SJSA1 (cell line): Measurements from ENCODE around the gene WNK2. TPM values are rescaled to one million over a fixed set of nuclear protein-coding genes. Genes with fewer than 3 reads are reported as not detected.

ENCODE experiments used
- DNase-seq, 2 experiments: peaks; one replicate each; pipeline ENCODE4 v3.0.0-alpha.2; 2015 to 2020; ENCODE audit warnings: low spot score in 2 of 2, low read depth in 1 of 2
- H3K27ac ChIP-seq: fragments of 250-450 bp; sonication (Bioruptor Pico); 2 replicates; pipeline ENCODE4 v1.5.1; 2020; ENCODE audit warnings: mild to moderate bottlenecking, moderate library complexity
- H3K27me3 ChIP-seq: fragments of 250-450 bp; sonication (Bioruptor Pico); replicated peaks from 2 replicates; pipeline ENCODE4 v1.5.1; 2020; ENCODE audit warnings: mild to moderate bottlenecking, moderate library complexity
- H3K36me3 ChIP-seq: fragments of 250-450 bp; sonication (Bioruptor Pico); 2 replicates; pipeline ENCODE4 v1.5.1; 2020; ENCODE audit warnings: mild to moderate bottlenecking
- H3K4me1 ChIP-seq: fragments of 250-450 bp; sonication (Bioruptor Pico); replicated peaks from 2 replicates; pipeline ENCODE4 v1.6.1; 2021; ENCODE audit warnings: mild to moderate bottlenecking
- H3K4me3 ChIP-seq: fragments of 250-450 bp; sonication (Bioruptor Pico); 2 replicates; pipeline ENCODE4 v1.5.1; 2020; ENCODE audit warnings: mild to moderate bottlenecking
- H3K9me3 ChIP-seq: fragments of 250-450 bp; sonication (Bioruptor Pico); replicated peaks from 2 replicates; pipeline ENCODE4 v1.5.1; 2020; ENCODE audit warnings: mild to moderate bottlenecking
- total RNA-seq: library from RNA; depleted of rRNA; stranded (reverse); fragments of >200 nt; shearing (Covaris generic); gene quantifications from 2 replicates; pipeline ENCODE4 v1.2.3, GENCODE V29; 2014

WNK2 gene
- total RNA-seq, 1 experiment from 2014 or later = not detected

DNA sequence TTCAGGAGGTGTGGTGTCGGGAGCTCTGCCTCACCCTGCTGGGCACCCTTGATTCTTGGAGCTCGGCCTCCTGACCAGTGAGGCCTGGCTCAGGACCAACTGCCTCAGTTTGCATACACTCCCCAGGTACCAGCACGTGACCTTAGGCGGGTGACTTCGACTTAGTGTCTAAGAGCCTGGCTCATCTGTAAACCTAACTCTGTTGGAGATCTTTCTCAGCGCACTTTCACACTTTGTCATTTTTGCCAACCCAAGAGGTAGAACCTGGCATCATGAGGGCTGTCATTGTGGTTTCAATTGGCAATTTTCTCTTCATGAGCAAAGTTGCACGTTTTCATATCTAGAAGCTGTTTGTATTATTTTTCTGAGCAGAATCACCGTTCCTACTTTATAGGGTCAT, 13.4 kb upstream of the WNK2 start:
- H3K27me3 ChIP-seq = peaks cover 3% of the 10 kb centered on the region; the same call in 1 of the 2 replicates
- no peak overlapping the region for H3K4me3 ChIP-seq
- no peak overlapping the region for H3K27ac ChIP-seq
- H3K36me3 ChIP-seq = no peaks in the 10 kb centered on the region
- no peak for DNase-seq
- no peaks in the 10 kb centered on the region for H3K9me3 ChIP-seq
- no peaks in the 10 kb centered on the region for H3K4me1 ChIP-seq

DNA sequence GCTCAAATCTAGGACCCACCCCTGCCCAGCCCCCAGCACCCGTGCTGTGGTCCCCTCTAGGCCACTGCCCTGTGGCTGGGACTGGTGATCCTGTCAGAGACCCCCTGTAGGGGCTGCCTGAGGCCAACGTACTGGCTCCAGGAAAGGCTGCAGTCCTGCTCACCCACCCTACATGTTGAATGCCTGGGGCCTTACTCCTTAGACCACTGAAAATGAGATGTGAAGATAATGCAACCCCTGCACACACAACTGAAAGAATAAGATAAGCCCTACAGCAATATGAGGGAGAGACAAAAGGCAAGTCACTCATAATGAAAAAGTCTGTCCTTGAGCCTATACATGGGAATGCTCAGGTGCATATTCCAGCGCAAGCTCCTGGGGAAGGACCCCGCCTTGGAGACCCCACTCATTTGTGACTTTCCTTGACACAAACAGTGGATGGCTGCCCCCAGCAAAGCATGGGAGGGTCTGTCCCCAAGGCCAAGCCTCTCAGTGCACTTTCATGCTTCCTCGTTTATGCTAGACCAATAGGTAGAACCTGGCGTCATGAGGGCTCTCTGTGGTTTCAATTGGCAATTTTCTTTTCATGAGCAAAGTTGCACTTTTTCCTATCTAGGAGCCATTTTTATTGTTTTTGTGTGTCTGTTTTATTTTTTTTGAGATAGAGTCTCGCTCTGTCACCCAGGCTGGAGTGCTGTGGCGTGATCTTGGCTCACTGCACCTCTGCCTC, 12.5 kb upstream of the WNK2 start:
- Histone ChIP-seq H3K27me3 (peaks cover 3% of the 10 kb centered on the region; the same call in 1 of the 2 replicates), H3K27ac (no peak overlapping the region)

DNA sequence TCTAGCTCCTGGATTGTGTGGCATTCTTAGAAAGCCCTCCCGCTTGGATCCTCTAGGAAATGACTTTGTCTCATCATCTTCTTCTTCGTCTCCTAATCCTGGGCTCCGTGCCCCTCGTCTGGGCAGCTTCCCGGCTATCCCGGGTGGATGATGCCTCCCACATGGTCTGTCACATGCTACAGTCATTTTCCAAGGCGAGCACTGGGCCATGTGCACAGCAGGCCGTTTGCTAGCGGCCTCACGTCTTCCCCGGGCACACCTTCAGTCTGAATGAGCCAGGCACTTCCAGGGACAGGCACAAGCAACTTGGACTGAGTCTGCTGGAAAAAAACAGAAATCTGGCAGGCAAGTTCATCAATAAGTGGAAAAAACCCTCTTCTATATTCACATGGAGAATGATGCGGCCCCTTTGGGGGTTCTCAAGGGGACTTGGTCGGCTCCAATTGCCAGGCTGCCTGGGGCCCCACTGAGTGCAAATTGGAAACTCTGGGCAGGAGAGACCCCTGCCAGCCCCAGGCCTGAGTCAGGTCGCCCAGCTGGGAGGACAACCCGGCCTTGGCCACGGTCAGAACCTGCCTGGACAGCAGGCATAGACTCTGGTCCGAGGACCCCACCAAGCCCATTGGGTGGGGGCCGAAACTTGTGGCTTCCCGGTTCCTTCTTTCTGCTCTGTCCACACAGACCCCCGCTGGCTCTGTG, 11.1 kb upstream of the WNK2 start:
- no peak overlapping the region for H3K4me3 ChIP-seq
- H3K36me3 ChIP-seq = no peaks in the 10 kb centered on the region
- H3K27me3 ChIP-seq = peaks cover 3% of the 10 kb centered on the region; the same call in 1 of the 2 replicates
- H3K9me3 ChIP-seq = no peaks in the 10 kb centered on the region
- DNase-seq = no peak
- no peak overlapping the region for H3K27ac ChIP-seq
- no peaks in the 10 kb centered on the region for H3K4me1 ChIP-seq

More for the DNA sequence above, 12.5 kb upstream of the WNK2 start:
- no peaks in the 10 kb centered on the region for H3K9me3 ChIP-seq
- no peaks in the 10 kb centered on the region for H3K4me1 ChIP-seq
- no peak for DNase-seq
- no peaks in the 10 kb centered on the region for H3K36me3 ChIP-seq
- no peak overlapping the region for H3K4me3 ChIP-seq

DNA sequence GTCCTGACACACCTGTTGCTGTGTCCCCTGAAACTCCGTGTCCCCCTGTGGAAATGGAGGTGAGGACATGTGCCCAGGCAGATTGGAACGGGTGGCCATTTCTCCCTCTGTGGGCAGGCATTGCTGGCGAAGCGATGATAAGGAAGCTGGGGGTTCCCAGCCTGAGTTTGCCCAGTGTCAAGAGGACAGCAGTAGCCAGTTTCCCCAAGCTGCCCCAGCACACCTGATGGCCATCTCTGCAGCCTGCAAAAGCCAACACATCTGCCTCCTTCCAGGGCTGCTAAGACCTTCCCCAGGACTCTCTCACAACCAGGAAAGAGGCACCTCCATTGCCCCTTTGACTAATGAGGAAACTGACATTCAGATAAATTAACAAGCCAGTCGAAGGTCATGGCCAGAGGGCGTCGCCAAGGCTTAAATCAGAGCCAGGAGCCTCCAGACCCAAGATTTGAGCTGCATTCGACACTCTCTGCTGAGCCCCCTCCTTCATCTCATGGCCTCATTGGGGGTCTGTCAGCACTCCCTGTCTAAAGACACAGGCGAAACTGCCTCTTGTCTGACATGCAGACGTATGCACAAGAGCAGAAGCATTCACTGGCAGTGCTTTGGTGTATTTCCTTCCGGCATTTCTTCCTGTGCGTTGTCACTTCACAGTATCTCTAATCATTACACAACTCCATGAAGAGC, 10.4 kb upstream of the WNK2 start:
- H3K4me3 ChIP-seq = no peak overlapping the region
- H3K27ac ChIP-seq = no peak overlapping the region
- H3K9me3 ChIP-seq = no peaks in the 10 kb centered on the region
- peaks cover 3% of the 10 kb centered on the region; the same call in 1 of the 2 replicates for H3K27me3 ChIP-seq
- no peak for DNase-seq
- no peaks in the 10 kb centered on the region for H3K36me3 ChIP-seq
- no peaks in the 10 kb centered on the region for H3K4me1 ChIP-seq

DNA sequence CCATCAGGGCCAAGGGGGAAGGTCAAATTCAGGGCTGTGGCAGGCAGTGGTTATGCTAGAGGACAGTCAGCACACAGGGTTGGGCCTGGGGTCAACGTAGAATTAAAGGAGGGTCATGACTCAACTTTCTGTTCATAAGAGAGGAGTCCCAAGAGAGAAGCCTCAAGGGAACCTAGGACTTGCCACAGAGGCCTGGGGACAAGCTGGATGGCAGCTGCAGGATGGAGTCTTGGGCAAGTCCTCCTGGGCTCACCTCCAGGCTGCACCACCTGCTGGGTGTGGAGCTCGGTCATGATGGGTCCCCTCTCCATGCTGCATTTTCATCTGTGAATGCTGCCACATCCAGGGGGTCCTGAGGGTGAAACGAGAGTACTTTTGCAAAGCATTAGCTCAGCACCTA, 9.0 kb upstream of the WNK2 start:
- no peaks in the 10 kb centered on the region for H3K9me3 ChIP-seq
- H3K4me3 ChIP-seq = no peak overlapping the region
- H3K36me3 ChIP-seq = no peaks in the 10 kb centered on the region
- H3K27me3 ChIP-seq = peaks cover 3% of the 10 kb centered on the region; the same call in 1 of the 2 replicates
- DNase-seq = no peak
- H3K27ac ChIP-seq = no peak overlapping the region
- H3K4me1 ChIP-seq = no peaks in the 10 kb centered on the region

DNA sequence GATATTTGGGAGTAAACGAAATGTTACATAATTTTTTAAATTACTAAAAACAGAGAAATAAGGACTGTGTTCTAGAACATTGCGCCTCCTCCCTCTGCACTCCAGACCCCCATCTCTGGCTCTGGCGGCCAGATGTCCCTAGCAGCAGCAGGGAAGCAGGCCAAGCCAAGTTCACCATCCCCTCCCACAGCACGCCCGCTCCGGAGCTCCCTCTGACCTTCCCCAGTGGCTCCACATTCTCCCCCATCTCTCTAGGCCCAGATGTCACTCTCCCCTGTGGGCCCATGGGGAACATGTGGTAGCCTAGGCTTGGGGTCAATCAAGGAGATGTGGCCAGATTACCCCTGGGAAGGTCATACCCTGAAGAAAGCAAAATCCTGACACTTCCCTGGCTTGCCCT, 6.3 kb upstream of the WNK2 start:
- H3K9me3 ChIP-seq = no peaks in the 10 kb centered on the region; the same call in 1 of the 2 replicates
- DNase-seq = no peak
- H3K36me3 ChIP-seq = no peaks in the 10 kb centered on the region
- H3K4me1 ChIP-seq = no peaks in the 10 kb centered on the region
- H3K27ac ChIP-seq = no peak overlapping the region
- peaks cover 3% of the 10 kb centered on the region; the same call in 1 of the 2 replicates for H3K27me3 ChIP-seq
- H3K4me3 ChIP-seq = no peak overlapping the region

DNA sequence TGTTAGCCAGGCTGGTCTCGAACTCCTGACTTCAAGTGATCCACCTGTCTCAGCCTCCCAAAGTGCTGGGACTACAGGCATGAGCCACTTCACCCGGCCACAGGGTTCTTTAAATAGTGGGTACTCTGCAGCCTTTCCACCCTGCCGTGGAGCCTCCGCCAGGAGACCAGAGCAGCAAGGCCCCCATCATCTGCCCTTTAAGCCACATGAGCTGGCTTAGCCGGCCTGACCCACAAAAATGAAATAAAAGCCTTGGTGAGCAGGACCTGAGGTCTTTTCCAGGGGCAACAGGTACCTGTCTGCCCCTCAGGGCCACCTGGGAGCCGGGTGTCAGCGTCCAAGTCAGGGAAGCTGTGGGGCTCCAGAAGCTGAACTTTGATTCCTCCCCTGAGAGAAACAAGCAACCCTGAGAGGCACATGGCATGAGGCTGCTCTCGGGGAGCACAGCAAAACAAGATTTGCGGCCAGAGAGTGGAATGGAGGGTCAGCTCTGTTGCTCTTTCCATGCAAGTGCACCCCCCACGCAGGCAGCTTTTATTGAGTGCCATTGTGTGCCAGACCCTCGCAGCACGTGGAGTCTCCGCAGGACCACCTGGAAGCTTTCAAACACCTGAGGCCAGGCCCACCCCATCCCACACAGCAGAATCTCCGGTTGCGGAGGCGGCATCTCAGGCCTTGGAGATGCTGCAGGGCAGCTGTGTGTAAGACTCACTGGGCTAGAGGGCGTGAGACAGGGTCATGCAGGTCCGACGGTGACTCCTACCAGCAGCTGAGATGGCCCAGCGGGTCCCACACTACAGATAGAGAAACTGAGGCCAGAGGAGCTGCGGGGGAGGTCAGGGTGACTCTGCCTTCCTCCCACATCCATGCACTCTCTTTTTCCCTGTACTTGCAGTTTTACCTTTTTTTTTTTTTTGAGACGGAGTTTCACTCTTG, 4.8 kb upstream of the WNK2 start:
- no peak overlapping the region for H3K4me3 ChIP-seq
- peaks cover 13% of the 10 kb centered on the region; the same call in 1 of the 2 replicates for H3K27me3 ChIP-seq
- no peaks in the 10 kb centered on the region for H3K36me3 ChIP-seq
- peaks cover 6% of the 10 kb centered on the region for H3K4me1 ChIP-seq
- DNase-seq = no peak
- H3K9me3 ChIP-seq = no peaks in the 10 kb centered on the region; the same call in 1 of the 2 replicates
- no peak overlapping the region for H3K27ac ChIP-seq

DNA sequence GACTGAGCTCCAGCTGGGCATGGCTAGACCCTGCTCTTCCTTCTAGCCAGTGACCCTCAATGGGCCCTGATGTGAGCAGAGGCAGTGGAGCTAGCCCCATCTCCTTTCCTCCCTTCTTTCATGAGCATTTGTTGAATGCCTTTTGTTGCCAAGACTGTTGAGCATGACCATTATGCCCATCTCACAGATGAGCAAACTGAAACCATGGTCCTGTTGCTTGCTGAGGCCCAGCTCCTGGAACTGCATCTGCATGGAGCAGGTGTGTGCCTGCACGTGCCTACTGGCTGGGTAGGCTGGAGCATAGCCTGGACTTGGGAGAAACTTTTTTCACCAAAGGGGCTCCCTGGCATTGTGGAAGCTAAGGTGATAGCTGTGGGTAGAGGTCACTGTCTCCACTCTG, 3.0 kb upstream of the WNK2 start:
- peaks cover 7% of the 10 kb centered on the region for H3K4me1 ChIP-seq
- H3K4me3 ChIP-seq = no peak overlapping the region
- H3K36me3 ChIP-seq = no peaks in the 10 kb centered on the region
- H3K9me3 ChIP-seq = no peaks in the 10 kb centered on the region; the same call in 1 of the 2 replicates
- no peak for DNase-seq
- no peak overlapping the region for H3K27ac ChIP-seq
- peaks cover 16% of the 10 kb centered on the region; the same call in 1 of the 2 replicates for H3K27me3 ChIP-seq

DNA sequence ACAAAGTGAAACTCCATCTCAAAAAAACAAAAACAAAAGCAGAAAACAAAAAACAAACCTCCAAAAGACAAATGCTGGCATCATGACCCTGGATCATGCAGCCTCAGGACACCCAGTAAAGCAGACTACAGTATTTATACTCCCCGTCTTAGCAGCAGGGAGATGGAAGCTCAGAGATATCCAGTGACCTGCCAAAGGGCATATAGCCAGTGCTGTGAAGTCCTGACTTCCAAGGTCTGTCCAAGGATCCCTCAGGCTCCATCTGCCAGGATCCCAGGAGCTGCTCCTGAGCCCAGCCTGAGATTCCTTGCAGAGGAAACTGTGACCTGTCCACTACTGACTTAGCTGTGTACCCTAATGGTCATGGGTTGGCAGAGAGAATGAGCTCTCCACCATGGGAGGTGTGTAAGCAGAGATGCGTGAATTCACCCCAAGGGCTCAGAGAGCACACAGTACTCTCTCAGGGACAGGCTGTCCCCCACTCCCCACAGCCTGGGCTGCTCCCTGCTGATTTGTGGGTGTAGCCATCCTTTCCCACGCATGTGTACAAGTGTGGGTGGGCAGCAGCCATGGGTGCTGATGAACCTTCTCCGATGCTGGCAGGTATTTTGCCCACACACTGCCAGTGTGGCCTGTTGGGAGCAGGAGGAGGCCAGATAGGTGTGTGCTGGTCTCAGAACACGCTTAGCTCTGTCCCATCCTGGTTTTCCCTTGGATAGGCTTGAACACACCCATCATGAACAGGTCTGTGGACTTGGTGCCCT, 2.1 kb upstream of the WNK2 start:
- Histone ChIP-seq H3K36me3 (no peaks in the 10 kb centered on the region), H3K27me3 (peaks cover 16% of the 10 kb centered on the region; the same call in 1 of the 2 replicates), H3K4me3 (no peak overlapping the region), H3K27ac (no peak overlapping the region), H3K4me1 (peaks cover 7% of the 10 kb centered on the region), H3K9me3 (no peaks in the 10 kb centered on the region; the same call in 1 of the 2 replicates)
- no peak for DNase-seq

DNA sequence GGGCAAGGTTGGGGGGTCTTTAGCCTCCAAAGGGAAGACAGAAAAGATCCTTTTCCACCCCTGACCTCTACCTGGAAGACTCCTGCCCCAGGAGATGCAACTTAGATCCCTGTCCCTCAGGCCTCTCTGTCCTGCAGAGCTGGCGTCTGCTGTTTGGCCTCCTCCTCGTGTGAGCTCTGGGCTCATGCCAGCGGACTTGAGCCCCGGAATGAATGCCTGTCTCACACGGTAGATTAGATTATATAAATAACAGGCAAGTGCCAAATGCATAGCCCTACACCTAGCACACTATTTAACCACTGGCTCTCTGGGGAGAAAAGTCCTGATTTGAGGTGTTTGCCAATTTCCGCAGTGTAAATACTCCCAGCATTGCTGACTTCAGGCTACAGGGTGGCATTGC, 1.4 kb upstream of the WNK2 start:
- peaks cover 16% of the 10 kb centered on the region; the same call in 1 of the 2 replicates for H3K27me3 ChIP-seq
- H3K27ac ChIP-seq = no peak overlapping the region
- no peaks in the 10 kb centered on the region; the same call in 1 of the 2 replicates for H3K9me3 ChIP-seq
- DNase-seq = no peak
- no peak overlapping the region for H3K4me3 ChIP-seq
- peaks cover 7% of the 10 kb centered on the region for H3K4me1 ChIP-seq
- H3K36me3 ChIP-seq = no peaks in the 10 kb centered on the region

DNA sequence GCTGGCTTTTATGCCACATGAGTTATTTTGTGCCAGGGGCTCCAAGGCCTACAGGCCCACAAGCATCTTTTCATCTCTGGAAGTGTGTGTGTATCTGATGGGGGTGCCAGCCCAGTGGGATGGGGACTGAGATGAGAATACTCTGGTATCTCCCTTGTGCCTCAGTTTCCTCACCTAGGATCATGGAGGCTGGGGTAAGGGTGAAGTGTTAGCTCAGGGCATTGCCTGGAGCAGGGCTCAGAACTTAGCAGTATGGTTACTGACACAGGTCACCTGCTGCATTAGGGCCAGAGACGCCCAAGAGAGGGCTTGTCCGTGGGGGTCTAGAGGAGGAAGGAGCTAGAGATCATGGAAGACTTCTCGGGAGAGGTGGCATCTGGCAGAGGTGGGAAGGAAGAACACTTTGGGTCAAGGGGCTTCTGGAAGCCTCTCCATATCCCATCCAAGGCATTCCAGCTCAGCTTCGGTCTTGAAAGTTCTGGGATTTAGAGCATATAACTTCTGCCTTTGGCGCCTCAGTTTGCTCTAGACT, 742 bp upstream of the WNK2 start:
- no peak overlapping the region for H3K27ac ChIP-seq
- no peak for DNase-seq
- H3K27me3 ChIP-seq = peaks cover 16% of the 10 kb centered on the region; the same call in 1 of the 2 replicates
- H3K9me3 ChIP-seq = no peaks in the 10 kb centered on the region; the same call in 1 of the 2 replicates
- H3K4me3 ChIP-seq = no peak overlapping the region
- H3K36me3 ChIP-seq = no peaks in the 10 kb centered on the region
- H3K4me1 ChIP-seq = peaks cover 7% of the 10 kb centered on the region
